Measurements from ENCODE around the gene CBFA2T2. TPM values are rescaled to one million over a fixed set of nuclear protein-coding genes. Genes with fewer than 3 reads are reported as not detected.

The CBFA2T2 gene
- total and polyA plus RNA-seq, 2 donors (not counting 3 experiments of a cell fraction or from before 2014, with no cell fraction given) = 10.7 to 12.1 TPM

GRCh38 chr20:33466303-33466646 lies 23.6 kb upstream of the CBFA2T2 start:
- POLR2A ChIA-PET = no interaction called here
- no peak for FAIRE-seq
- TF ChIP-seq GATA2 (IDR thresholded peaks at IDR 0.05; ENCODE audit: insufficient read depth, insufficient read length, low read depth, low read length) (no peak), JUN (IDR thresholded peaks at IDR 0.05; ENCODE audit: borderline replicate concordance, insufficient read depth, insufficient read length, low read depth) (no peak), MYC (IDR thresholded peaks at IDR 0.05; ENCODE audit: low read depth, low read length) (no peak), FOS (IDR thresholded peaks at IDR 0.05; ENCODE audit: borderline replicate concordance, insufficient read depth, low read length) (no peak), POLR2AphosphoS5 (IDR thresholded peaks at IDR 0.05; ENCODE audit: insufficient read depth, low read depth, low read length) (no peak), POLR2A (IDR thresholded peaks at IDR 0.05; ENCODE audit: low read depth, low read length) (no peak), EZH2 (IDR thresholded peaks at IDR 0.05; ENCODE audit: borderline replicate concordance, low read depth, low read length, severe bottlenecking) (no peak)
- TF ChIP-seq, protein P1, sequence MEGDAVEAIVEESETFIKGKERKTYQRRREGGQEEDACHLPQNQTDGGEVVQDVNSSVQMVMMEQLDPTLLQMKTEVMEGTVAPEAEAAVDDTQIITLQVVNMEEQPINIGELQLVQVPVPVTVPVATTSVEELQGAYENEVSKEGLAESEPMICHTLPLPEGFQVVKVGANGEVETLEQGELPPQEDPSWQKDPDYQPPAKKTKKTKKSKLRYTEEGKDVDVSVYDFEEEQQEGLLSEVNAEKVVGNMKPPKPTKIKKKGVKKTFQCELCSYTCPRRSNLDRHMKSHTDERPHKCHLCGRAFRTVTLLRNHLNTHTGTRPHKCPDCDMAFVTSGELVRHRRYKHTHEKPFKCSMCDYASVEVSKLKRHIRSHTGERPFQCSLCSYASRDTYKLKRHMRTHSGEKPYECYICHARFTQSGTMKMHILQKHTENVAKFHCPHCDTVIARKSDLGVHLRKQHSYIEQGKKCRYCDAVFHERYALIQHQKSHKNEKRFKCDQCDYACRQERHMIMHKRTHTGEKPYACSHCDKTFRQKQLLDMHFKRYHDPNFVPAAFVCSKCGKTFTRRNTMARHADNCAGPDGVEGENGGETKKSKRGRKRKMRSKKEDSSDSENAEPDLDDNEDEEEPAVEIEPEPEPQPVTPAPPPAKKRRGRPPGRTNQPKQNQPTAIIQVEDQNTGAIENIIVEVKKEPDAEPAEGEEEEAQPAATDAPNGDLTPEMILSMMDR (IDR thresholded peaks at IDR 0.05; ENCODE audit: extremely low read depth in 1 of 2, insufficient read depth in 1 of 2, low read depth in 1 of 2, low read length in 2 of 2) = no peak
- TF ChIP-seq, protein P2, sequence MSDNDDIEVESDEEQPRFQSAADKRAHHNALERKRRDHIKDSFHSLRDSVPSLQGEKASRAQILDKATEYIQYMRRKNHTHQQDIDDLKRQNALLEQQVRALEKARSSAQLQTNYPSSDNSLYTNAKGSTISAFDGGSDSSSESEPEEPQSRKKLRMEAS (IDR thresholded peaks at IDR 0.05; ENCODE audit: insufficient read depth, insufficient read length) = no peak

More at GRCh38 chr20:33466303-33466646, 23.6 kb upstream of the CBFA2T2 start:
- Histone ChIP-seq H3K79me2 (ENCODE audit: control insufficient read depth, insufficient read depth, low read length) (no peaks in the 10 kb centered on the region), H3K36me3 (ENCODE audit: control insufficient read depth in 2 of 2, extremely low read depth in 1 of 2, insufficient read depth in 2 of 2, low read length in 2 of 2) (no peaks in the 10 kb centered on the region), H2AFZ (ENCODE audit: low read depth, low read length) (no peak overlapping the region), H3K27me3 (ENCODE audit: control insufficient read depth in 2 of 2, insufficient read depth in 2 of 2, low read length in 2 of 2) (no peaks in the 10 kb centered on the region), H3K9me1 (replicated peaks; ENCODE audit: control insufficient read depth, extremely low read depth, insufficient read depth, low read length) (no peaks in the 10 kb centered on the region), H3K4me3 (replicated peaks in 1 of 3; ENCODE audit: insufficient read depth in 1 of 3, low read depth in 1 of 3, low read length in 3 of 3) (no peak overlapping the region), H3K9me3 (replicated peaks; ENCODE audit: control insufficient read depth, insufficient read depth, low read length) (no peaks in the 10 kb centered on the region), H3K4me1 (ENCODE audit: control insufficient read depth, extremely low read depth, insufficient read depth, low read length) (no peaks in the 10 kb centered on the region), H3K4me2 (ENCODE audit: insufficient read depth, low read length) (no peak overlapping the region), H3K9ac (replicated peaks; ENCODE audit: extremely low read depth, insufficient read depth, low read length) (no peak overlapping the region), H4K20me1 (replicated peaks; ENCODE audit: control insufficient read depth, extremely low read depth, insufficient read depth, low read length) (no peaks in the 10 kb centered on the region), H3K27ac (ENCODE audit: insufficient read depth, low read depth, low read length) (no peak overlapping the region)
- dilution Hi-C loops (cut with MboI; ENCODE audit: extremely low pct_ligation_motif_present, low sequenced_read_pairs) (no loop called here), intact Hi-C loops (cut with micrococcal nuclease) (no loop called here)
- CTCF ChIA-PET = interaction anchor here (0.7 kb wide), 1 partner anchor 176 kb away, joined by 3 read pairs; no protein-coding TSS in a partner anchor
- no TSS peak for BruUV-seq (replicated peaks)
- no peak for DNase-seq (ENCODE audit: low read depth, low spot score)
